IPS-18c (cell line): ENCODE data around the gene DCLRE1C.
"Not testable (repeated sequence)": the region's sequence is repeated elsewhere in the genome, so short reads cannot be mapped to it uniquely, and the experiment has no call there.

Experiments used
- H3K4me3 ChIP-seq: 2 replicates; pipeline ENCODE4 v1.7.0; 2013; ENCODE audit warnings: low read depth, mild to moderate bottlenecking, low read length, moderate library complexity; ENCODE audit not compliant: insufficient read depth
- H3K9me3 ChIP-seq: one replicate; pipeline ENCODE4 v1.6.1; 2013; ENCODE audit warnings: mild to moderate bottlenecking, low read length, moderate library complexity; ENCODE audit not compliant: control insufficient read depth, insufficient read depth

Gene DCLRE1C

DNA sequence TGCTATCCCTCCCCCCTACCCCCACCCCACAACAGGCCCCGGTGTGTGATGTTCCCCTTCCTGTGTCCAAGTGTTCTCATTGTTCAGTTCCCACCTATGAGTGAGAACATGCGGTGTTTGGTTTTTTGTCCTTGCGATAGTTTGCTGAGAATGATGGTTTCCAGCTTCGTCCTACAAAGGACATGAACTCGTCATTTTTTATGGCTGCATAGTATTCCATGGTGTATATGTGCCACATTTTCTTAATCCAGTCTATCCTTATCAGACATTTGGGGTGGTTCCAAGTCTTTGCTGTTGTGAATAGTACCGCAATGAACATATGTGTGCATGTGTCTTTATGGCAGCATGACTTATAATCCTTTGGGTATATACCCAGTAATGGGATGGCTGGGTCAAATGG, 89.4 kb downstream of the DCLRE1C start:
- not testable (repeated sequence) for H3K9me3 ChIP-seq, H3K4me3 ChIP-seq

DNA sequence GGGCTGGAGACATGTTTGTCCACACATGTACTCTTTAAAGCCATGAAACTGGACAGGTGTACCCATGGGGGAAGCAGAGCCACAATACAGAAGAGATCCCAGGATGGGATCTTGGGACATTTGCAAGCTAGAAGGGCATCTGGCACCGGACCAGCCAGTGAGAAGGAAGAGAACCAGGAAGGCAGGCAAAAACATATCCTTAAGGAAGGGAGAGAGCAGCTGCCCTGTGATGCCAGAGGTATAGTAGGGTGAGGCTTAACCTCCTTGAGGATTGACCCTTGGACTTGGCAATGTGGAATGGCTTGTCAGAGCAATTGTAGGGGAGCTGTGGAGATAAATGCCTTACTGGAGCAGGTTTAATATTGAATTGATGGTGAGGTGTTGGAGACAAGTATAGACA, 93.1 kb downstream of the DCLRE1C start:
- no peak overlapping the region for H3K4me3 ChIP-seq
- no peaks in the 10 kb centered on the region for H3K9me3 ChIP-seq

DNA sequence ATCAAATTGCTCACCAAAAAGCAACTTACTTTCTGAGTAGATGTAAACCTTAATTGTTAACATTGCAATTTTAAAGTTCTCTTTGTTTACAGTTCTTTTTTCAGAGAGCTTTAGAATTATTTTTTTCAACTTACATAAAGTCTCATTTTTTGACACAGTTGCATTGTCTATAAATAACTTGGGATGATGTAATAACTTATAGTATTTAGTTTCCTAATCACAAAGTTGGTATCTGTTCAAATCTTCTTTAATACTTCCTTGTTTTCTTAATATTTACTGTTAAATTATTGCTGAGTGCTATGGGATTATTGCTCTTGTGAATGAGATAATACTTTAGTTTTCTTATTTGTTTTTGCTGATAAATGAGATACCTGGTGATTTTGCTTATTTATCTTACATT, 94.1 kb downstream of the DCLRE1C start:
- Histone ChIP-seq H3K4me3 (no peak overlapping the region), H3K9me3 (no peaks in the 10 kb centered on the region)

GRCh38 chr10:14859043-14859442, 94.9 kb downstream of the DCLRE1C start:
- no peaks in the 10 kb centered on the region for H3K9me3 ChIP-seq
- H3K4me3 ChIP-seq, result no peak overlapping the region

- H3K4me3 ChIP-seq, result no peak overlapping the region
- no peaks in the 10 kb centered on the region for H3K9me3 ChIP-seq
Observed at GRCh38 chr10:14858338-14858960, 95.4 kb downstream of the DCLRE1C start.

DNA sequence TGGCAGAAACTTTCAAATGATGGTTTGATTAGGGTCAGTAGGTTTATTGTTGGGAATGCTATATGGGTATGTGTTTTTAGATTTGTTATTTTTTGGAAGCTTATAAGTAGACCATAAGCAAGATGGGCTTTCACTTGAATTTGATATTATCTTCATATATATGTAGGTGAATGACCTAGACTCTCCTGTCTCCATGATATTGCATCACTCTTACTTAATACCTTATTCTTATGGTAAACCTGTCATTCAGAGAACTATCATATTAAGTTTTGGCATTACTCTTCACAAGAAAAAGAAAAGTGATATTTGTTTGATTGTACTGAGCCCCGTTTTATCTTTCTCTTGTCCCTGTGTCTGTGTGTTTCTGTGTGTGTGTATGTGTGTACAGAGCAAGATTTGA, 98.4 kb downstream of the DCLRE1C start:
- H3K4me3 ChIP-seq, result no peak overlapping the region
- H3K9me3 ChIP-seq, result no peaks in the 10 kb centered on the region

- H3K9me3 ChIP-seq, result no peaks in the 10 kb centered on the region
- no peak overlapping the region for H3K4me3 ChIP-seq
Observed at GRCh38 chr10:14852236-14852635, 101.7 kb downstream of the DCLRE1C start.
